GM21423 (cell line): ENCODE results near the gene NRG3.

Experiments
- ATAC-seq: cut with Tn5 transposase; IDR thresholded peaks from one replicate; pipeline ENCODE4 v1.9.1; 2021; ENCODE audit warnings: mild to moderate bottlenecking, moderate library complexity; ENCODE audit not compliant: unreplicated experiment

The NRG3 gene

DNA sequence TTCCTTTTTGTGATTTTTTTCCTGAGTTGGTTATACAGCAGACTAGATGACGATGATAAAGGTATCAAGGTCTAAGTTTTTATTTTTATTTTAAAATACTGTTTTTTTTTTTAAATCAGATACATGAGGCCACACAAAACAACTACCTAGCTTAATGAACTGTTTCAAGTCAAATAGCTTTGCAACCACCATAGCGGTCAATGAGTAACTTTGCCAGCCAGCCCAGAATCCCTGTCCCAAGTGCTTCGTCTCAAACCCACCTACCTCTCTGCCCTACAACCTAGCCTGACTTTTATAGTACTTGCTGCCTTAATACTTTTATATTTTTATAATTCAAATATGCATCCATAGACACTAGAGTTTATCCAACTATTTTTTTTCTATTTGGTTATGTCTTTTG is 676.5 kb downstream of the NRG3 start:
- no peak for ATAC-seq

DNA sequence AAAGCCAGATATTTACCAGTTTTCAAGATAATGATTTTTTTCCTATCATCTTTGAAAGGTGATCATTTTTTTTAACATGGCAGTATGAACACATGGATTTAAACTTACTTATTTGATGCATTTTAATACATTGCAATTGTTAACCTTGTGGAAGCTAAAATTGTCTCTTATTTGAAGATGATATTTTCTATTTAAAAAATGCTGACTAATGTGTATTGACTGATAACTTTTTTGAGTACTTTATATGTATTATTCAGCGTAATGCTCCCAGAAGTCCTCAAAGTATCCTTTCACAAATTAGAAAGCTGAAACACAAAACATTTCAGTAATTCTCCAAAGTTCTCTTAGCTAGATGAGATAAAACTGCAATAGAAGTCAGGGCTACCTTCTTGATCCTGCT is 677.3 kb downstream of the NRG3 start:
- ATAC-seq = no peak

- ATAC-seq = no peak
Measured at GRCh38 chr10:82554381-82554780, 679.4 kb downstream of the NRG3 start.

- ATAC-seq = no peak
Measured at GRCh38 chr10:82558014-82558607, 683.1 kb downstream of the NRG3 start.

GRCh38 chr10:82564353-82565196 is 689.6 kb downstream of the NRG3 start:
- ATAC-seq = no peak

- no peak for ATAC-seq
Measured at GRCh38 chr10:82565197-82565575, 690.2 kb downstream of the NRG3 start.

DNA sequence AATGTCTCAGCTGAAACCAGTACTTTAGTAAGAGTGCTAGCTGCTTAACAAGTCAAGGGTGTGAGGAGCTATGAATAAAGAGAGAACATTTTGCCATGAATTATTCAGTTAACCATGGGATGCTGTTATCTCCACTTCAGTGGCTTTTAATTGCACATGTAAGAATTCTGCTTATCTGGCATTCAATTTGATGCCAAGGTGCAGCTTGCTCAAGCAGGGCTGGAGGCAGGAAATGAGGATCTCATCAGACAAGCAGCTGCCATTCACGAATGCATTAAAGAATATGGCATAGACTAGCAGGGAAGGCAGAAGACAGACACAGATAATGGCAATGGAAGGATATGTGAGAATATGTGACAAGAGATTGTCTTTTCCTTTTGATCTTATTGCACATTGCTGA is 697.8 kb downstream of the NRG3 start:
- no peak for ATAC-seq

DNA sequence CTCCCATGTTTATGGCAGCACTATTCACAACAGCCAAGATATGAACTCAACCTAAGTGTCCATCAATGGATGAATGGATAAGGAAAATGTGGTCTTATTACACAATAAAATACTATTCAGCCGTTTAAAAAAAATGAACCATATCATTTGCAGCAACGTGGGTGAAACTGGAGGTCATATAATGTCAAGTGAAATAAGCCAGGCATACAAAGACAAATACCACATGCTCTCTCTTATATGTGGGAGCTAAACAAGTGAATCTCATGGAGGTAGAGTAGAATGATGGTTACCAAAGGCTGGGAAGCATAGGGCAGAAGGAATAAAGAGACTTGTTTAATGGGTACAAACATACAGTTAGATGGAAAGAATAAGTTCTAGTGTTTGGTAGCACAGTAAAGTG is 699.1 kb downstream of the NRG3 start:
- no peak for ATAC-seq

- ATAC-seq = no peak
Measured at GRCh38 chr10:82575318-82575717, 700.3 kb downstream of the NRG3 start.

DNA sequence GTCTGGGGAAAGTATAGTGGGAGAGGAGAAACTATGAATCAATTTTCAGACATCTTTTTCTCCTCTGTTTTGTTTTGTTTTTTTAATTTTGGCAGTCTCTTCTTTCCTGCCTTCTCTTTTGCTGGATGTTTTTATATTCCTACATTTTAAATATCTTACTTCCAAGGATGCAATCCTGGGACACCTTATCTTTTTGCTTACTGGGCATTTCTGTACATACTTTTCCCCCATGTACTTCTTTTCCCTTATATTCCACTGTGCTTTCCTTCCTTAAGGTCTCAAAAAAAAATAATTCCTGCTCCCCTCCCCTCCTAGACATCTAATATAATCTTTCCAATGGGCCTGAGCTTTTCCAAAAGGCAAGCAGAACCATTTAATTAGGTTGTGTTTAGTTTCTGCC is 701.1 kb downstream of the NRG3 start:
- ATAC-seq = no peak

- no peak for ATAC-seq
Measured at GRCh38 chr10:82581940-82582339, 706.9 kb downstream of the NRG3 start.

GRCh38 chr10:82591421-82591820 is 716.4 kb downstream of the NRG3 start:
- ATAC-seq = no peak

GRCh38 chr10:82597840-82598239 is 722.8 kb downstream of the NRG3 start:
- no peak for ATAC-seq

DNA sequence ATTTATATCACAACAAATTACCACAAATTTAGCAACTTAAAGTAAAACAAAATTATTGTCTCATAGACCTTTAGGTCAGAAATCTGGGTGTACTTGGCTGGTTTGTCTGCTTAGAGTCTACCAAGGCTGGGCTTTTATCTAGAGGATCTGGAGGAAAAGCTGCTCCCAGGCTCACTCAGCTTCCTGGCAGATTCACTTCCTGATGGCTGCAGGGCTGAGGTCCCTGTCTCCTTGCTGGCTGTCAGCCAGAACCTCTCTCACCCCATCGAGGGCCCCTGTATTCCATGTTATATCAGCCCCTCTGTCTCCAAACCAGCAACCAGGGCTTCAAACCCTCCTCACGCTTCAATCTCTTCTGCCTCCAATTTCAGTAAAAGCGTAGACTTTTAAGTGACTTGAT is 734.9 kb downstream of the NRG3 start:
- no peak for ATAC-seq

DNA sequence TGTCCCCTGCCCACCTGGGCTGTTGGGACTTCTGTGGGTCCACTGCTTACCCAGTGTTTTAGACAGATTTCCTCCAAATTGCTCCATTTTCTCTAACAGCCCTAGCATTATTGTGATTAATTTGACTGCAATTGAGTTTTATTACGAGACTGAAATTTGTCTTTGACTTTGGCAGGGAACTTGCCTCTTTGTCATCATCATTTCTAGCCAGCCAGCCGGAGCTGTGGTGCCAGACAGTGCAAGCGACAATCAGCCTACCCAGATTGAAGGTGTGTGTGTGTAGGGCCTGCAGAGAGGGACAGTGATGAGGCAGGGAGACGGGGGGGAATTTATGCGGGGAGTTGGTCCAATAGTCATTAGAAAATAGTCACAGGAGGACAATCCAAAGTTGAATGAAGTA is 743.0 kb downstream of the NRG3 start:
- ATAC-seq = no peak

GRCh38 chr10:82621680-82622079 is 746.7 kb downstream of the NRG3 start:
- no peak for ATAC-seq

DNA sequence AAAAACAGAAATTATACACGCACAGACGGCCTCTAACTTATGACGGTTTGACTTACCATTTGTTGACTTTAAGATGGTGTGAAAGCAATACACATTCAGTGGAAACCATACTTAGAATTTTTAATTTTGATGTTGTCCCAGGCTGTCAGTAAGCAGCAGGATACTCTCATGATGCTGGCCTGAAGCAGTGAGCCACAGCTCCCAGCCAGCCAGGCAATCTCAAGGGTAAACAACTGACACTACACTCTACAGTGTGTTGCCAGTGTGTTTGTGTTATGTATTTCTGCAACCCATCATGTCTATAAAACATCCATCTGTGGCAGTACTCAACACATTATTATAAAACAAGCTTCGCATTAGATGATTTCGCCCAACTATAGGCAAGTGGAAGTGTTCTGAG is 747.5 kb downstream of the NRG3 start:
- no peak for ATAC-seq

DNA sequence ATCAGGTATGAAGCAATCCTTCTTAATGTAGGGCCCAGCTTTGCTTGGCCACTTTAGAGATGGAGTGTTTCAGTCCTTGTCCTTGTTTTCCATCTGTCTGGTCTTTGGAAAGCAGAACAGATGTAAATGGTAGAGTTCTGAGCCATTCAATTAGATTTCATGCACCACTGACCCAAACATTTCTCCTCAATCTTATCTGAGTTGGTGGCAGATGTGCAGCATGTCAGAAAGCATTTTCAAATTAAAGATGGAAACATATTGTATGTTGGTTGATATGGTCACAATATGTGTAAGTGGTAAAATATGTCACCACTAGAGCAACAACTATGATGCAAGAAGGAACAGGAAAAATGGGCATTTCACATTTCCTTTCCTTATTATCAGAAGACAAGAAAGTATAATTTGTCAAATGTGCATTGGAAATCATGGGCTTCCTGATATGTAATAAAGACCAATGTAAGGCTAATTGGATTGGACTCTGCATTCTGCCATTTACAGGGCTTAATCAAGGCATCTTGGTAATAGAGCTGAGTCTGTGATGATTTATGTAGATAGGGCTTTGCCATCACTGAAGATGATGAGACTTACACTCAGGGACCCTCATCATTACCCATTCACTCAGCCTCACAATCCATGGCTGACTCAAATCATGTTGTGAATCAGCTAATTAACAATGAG is 750.7 kb downstream of the NRG3 start:
- ATAC-seq = no peak

- no peak for ATAC-seq
Measured at GRCh38 chr10:82628373-82628772, 753.4 kb downstream of the NRG3 start.

DNA sequence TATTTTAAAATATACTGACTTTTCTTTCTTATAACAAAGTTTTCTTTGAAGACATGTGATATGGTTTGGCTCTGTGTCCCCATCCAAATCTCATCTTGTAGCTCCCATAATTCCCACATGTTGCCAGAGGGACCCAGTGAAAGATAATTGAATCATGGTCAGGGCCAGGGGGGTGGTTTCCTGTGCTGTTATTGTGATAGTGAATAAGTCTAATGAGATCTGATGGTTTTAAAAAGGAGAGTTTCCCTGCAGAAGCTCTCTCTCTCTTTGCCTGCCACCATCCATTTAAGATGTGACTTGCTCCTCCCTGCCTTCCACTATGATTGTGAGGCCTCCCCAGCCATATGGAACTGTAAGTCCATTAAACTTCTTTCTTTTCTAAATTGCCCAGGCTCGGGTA is 768.1 kb downstream of the NRG3 start:
- no peak for ATAC-seq

DNA sequence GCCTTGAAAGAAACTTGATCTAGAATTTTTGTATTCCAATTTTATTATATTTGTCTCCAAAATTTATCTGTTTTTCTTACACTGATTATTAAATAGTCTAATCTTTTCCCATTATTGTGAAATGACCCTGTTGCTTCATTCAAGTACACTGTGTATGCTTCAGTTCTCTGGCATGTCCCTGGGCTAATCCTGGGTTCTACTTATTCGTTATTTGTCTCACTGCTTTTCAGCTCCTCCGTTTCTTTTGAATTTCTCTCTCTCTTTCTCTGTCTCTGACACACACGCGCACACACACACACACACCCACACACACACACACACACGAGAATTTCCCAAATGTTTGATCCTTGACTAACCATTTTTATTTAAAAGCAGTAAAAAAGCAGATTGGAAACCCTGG is 768.6 kb downstream of the NRG3 start:
- ATAC-seq = no peak

GRCh38 chr10:82645221-82645620 is 770.2 kb downstream of the NRG3 start:
- ATAC-seq = no peak
